GM18526 (cell line): ENCODE data around the gene ARHGAP45.
A peak's percentile ranks its signal among the peaks of the same experiment; 100 is the strongest.

Experiments
- POLR2A ChIP-seq: IDR thresholded peaks from 3 replicates; pipeline ENCODE4 v1.6.1; 2011; ENCODE audit not compliant: insufficient read length; ENCODE audit errors: extremely low read depth

Gene ARHGAP45

DNA sequence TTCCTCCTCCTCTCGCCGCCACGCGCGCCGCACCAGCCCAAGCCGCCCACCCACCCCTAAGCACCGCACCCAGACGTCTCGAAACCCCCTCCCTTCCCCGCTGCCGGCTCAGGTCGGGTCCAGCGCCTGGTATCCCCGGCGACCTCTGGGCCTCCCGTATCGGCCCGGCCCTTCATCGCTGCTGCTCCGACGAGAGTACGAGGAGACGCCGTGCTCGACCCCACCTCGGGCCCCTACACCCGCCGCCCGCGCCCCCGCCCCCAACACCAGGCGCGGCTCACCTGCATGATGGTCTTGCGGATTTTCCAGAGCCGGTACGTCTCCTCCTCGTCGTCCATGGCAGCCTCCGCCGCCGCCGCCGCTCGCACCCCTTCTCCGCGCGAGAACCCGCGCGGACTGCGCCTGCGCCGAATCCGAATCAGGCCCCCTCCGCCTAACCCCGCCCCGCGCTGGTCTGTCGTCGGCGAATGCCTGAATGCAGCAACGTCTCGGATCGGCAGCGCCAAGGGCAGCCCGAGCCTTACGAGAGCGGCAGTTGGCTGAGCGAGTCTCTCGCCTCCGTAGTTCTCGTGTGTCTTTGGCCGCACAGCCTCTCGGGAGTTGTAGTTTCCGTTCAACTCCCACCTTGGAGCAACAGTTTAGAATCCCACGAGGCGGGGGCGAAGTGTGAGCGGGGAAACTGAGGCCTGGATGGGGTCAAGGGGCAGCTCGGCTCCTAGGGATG, 28.2 kb downstream of the ARHGAP45 start, which contains the start of gene POLR2E:
Gene POLR2E (minus strand): TSS at position 398 of the 724 bp plus-strand sequence. CDS start 60 bp downstream, at position 338.
- peak; percentile 87 for TF ChIP-seq POLR2A

DNA sequence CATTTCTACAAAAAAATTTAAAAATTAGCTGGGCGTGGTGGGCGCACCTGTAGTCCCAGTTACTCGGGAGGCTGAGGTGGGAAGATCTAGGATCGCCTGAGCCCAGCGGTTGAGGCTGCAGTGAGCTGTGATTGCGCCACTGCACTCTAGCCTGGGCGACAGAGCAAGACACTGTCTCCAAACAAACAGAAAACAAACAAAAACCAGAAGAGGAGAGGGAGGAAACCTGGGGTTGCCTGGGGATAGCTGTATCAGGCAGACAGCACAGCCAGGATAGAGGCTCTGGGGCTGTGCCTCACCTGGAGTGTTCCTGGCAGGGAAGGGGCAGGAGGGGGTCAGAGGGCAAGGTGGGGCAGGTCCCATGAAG, 30.8 kb downstream of the ARHGAP45 start:
- TF ChIP-seq POLR2A = no peak

DNA sequence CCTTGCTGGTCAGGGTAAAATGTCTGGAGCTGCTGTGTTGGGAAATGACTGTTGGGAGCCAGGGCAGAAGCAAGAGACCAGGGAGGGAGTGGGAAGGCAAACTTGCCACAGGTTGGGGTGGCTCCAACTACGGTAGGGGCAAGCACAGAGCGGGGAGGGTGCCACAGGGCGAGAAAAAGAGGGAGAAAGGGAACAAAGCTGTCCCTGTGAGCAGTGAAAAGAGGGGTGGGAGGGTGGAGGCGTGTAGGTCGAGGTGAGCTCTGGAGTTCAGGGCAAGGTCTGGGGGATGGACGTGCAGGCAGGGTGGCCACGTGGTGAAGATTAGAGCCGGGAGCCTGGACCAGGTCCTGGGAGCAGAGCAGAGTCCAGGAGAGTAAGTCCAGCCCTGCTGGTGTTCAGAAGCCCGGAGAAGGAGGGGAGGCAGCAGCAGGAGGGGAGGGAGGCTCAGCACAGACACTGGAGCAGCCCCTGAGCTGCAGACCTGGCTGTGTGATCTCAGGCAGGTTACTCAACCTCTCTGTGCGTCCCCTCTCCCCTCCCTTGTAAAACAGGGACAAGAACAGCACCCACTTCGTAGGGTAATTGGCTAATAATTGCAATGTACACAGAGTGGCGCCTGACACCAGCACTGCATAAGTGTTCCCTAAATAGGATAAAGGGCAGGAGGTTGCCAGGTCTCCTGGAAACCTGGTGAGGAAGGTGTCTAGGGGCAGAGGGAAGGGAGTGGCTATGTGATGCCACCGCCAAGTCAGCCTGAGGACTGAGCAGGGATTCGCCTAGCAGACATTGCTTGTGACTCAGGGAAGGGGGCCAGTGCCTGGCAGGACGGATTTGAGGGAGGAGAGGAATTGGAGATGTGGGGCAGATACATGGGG, 31.4 kb downstream of the ARHGAP45 start:
- TF ChIP-seq POLR2A = no peak

DNA sequence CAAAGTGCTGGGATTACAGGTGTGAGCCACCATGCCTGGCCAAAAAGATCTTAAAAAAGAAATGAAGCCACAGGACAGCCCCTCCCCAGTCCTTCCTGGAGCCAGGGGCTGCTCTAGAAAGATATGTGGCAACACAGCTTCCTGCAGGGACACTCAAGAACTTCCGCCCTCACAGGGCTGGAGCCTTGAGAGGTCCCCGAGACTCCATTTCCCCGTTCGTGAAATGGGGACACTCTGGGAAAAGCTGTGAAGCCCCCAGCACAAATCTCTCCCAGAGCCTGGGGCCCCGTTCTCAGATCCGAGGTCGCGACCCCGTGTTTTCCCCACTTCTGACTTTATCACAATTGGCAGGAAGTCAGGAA, 34.4 kb downstream of the ARHGAP45 start:
- TF ChIP-seq POLR2A = no peak

DNA sequence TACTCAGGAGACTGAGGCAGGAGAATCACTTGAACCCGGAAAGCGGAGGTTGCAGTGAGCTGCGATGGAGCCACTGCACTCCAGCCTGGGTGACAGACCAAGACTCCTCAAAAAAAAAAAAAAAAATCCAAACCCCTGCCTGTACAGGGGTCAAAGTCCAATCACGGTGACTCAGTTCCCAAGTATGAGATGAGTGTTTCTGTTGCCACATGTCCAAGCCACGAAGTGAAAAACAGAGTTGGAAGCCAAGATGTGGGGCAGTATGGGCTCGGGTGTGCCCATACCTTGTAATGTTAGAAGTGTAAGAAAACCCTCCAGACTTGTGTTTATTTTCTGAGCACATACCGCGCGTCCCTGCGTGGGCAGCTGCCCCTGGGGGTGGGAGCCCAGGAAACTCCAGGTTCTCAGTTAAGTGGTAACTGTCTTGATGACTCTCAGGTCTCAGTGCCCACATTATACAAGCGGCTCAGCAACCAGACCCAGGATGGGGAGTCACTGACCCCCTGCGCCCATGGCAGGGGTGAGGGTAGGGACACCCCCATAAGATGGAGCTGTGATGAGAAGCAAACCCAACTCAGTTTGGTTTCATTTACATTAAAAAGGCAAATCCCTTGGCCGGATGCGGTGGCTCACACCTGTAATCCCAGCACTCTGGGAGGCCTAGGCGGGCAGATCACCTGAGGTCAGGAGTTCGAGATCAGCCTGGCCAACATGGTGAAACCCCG, 35.6 kb downstream of the ARHGAP45 start:
- no peak for TF ChIP-seq POLR2A

DNA sequence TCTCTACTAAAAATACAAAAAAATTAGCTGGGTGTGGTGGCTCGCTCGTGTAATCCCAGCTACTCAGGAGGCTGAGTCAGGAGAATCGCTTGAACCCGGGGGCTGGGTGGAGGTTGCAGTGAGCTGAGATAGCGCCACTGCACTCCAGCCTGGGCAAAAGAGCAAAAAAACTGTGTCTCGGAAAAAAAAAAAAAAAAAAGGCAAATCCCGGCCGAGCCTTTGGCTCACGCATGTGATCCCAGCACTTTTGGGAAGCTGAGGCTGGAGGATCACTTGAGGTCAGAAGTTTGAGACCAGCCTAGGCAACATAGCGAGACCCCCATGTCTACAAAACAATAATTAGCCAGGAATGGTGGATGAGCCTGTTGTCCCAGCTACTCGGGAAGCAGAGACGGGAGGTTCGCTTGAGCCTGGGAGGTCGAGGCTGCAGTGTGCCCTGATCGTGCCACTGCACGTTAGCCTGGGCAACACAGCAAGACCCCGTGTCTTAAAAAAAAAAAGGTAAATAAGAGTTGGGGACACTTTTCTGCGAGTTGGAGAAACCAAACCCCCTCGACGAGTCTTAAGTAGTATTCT, 36.3 kb downstream of the ARHGAP45 start:
- TF ChIP-seq POLR2A = no peak

DNA sequence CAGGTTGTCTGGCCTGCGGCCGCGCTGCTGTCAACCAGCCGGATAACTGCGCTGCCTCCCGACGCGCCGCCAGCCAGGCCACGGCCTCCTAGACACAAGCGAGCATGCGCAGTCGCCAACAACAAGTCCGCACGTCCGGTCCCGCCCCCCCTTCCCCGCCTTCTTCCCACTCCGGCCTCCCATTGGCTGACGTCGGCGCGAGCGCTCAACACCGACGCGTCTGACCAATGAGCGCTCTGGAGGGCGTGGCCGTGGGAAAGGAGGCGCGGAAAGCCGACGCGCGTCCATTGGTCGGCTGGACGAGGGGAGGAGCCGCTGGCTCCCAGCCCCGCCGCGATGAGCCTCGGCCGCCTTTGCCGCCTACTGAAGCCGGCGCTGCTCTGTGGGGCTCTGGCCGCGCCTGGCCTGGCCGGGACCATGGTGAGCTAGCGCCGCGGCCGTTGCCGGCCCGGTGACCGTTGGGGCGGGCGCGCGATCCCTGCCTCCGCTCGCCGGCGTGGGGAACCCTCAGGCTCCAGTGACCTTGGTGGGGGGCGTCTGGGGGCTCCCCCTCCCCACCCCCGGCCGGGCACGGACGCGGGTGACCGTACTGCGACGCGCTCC, 36.8 kb downstream of the ARHGAP45 start, which contains the start of gene GPX4:
Gene GPX4 (plus strand): TSS at position 287 of the 603 bp plus-strand sequence. CDS start 50 bp downstream, at position 337.
- TF ChIP-seq POLR2A = peak; percentile 98

DNA sequence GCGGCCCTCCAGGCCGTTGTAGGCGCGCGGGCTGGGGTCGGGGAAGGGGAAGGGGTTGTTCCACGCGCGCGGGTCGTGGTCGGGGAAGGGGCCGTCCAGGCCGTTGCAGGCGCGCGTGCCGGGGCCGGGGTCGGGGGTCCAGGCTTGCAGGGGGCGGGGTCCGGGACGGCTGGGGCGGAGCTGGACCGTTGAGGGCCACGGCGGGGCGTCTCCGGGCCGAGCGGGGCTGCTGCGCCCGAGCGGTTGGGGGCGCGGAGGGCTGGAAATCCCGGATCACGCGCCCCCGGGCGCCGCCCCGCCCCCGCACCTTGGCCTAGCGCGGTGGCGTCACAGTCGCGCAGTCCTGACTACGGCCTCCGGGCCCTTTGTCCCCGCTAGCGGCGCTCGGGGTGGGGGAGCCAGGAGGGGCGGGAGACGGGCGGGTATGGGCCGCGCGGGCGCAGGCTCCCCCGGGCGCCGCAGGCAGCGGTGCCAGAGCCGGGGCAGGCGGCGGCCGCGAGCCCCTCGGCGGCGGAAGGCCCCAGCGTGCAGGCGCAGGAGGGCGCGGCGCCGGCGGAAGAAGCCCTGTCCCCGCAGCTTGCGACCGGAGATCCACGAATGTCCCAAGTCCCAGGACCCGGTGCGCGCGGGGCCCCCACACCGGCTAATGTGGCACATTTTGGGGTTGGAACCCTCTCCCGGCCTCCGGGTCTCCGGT, 37.5 kb downstream of the ARHGAP45 start:
- TF ChIP-seq POLR2A = no peak

DNA sequence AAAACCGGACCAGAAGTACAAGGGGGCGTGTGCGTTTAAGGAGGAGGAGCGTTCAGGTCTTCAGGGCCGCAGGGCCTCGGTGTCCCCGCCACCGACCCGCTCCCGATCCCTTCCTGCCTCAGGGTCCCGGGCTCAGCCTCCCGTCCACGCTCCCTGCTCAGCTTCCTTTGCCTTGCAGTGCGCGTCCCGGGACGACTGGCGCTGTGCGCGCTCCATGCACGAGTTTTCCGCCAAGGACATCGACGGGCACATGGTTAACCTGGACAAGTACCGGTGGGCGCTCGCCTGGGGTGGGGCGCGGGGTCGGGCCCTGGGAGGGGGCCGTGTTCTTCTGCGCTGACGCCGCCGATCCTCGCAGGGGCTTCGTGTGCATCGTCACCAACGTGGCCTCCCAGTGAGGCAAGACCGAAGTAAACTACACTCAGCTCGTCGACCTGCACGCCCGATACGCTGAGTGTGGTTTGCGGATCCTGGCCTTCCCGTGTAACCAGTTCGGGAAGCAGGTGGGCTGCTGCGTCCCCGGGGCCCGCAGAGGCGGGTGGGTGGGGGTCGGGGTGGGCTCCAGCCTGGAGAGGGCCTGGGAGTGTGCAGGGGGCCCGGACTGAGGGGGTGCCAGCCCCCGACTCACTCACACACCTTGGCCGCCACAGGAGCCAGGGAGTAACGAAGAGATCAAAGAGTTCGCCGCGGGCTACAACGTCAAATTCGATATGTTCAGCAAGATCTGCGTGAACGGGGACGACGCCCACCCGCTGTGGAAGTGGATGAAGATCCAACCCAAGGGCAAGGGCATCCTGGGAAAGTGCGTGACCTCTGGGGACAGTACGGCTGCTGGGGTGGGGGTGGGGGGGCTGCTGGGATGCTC, 38.3 kb downstream of the ARHGAP45 start:
- TF ChIP-seq POLR2A = peak; percentile 0

DNA sequence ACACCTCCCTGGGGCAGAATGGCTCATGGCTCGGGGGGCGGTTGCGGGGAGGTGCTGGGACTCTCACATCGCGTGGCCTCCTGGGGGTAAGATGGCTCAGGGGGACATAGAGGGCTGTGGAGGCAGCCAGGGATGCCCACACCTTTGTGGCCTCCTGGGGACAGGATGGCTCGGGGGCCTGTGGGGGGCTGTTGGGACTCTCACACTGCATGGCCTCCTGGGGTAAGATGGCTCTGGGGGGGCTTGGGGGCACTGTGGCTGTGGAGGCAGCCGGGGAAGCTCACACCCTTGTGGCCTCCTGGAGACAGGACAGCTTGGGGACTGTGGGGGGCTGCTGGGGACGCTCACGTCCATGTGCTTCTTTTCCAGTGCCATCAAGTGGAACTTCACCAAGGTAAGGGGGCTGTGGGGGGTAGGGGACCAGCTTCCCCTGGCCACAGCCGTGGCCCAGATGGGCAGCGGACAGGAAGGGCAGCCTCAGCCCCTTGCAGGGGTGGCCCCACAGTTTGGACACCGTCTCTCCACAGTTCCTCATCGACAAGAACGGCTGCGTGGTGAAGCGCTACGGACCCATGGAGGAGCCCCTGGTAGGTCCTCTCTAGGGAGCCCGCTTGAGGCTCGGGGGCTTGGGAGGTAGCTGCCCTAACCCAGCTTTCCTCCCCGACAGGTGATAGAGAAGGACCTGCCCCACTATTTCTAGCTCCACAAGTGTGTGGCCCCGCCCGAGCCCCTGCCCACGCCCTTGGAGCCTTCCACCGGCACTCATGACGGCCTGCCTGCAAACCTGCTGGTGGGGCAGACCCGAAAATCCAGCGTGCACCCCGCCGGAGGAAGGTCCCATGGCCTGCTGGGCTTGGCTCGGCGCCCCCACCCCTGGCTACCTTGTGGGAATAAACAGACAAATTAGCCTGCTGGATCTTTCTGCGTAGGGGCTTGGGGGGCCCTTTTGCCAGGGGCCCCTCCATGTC, 39.2 kb downstream of the ARHGAP45 start:
- TF ChIP-seq POLR2A = no peak

DNA sequence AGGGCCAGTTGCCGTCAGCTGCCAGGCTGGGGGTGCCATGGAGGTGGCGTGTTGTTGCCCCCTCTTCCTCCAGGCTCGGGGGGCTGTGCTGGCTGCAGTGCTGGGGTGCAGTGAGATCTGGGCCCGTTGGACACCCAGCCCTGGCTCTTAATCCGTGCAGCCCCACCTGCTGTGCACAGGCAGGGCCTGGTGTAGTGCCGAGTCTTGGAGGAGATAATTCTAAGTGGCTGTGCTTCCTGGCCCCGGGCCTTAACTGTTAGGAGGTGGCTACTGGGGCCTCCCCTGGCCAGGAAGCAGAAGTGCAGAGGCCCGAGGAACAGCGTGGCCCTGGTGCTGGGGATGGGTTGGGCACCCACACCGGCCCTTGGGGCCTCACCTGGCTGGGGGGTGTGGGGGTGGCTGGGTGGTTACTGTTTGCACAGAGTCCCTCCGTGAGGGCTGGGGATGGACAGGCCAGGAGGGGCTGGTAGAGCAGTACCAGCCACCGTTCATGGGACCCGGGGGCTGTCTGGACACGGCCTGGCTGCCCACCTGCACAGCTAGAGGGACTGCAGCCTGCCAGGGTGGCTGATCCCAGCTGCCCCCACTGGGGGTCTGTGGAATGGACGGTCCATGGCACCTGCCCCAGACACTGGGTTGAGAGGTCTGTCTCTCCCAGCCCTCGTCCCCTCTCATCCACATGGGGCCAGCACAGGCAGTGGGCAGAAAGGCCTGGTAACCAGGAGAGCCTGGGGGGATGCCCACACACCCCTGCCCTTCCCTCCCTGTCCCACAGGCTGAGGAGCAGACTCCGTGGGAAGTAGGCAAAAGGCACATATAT, 40.1 kb downstream of the ARHGAP45 start:
- peak; percentile 7 for TF ChIP-seq POLR2A

DNA sequence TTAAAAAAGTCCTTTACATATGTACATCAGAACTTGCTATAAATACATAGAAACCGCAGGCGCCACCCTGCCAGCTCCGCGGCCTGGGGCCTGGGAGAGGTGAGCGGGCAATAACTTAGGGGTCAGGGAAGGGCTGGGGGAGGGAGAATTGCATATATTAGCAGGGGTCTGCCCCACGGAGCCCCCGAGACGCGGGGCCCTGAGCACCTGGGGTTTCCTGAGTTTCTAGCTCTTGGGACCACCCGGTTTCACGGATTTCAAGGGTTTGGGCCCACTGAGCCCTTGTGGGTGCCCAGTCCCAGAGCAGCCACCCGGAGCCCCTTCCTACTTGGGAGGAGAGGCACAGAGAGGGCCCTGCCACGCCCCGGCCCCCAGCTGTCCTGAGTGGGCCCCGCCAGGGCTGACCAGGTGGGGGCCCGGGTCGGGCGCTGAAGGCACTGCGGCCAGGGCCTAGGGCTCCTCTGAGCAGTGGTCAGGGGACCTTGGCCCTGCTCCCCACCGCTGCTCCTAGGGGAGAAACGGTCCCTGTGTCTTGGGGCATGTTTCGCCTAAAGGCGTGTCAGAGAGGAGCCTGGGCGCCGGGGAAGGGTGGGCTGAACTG, 40.8 kb downstream of the ARHGAP45 start:
- TF ChIP-seq POLR2A = no peak
